Measurements from ENCODE around the gene KAZN.
A peak's percentile ranks its signal among the peaks of the same experiment; 100 is the strongest.

The KAZN gene

DNA sequence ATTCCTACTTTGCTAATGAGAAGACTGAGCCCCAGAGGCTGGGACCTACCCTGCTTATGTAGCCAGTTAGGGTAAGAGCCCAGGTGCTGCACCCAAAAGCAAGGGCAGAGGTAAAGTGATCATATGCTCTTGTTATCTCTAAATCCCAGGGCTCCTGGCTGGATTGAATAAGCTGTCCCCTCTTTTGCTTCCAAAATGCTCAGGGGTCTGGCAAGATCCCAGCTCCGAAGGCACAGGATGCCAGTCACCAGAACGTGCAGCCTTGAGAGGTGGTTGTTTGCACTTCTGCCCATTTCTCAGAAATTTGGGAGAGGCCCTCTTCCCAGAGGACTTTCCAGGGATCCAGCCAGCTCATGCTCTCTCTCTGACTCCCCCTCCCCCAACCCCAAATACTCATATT, 412.7 kb downstream of the KAZN start:
- no peak for DNase-seq (ENCODE audit: low spot score)

DNA sequence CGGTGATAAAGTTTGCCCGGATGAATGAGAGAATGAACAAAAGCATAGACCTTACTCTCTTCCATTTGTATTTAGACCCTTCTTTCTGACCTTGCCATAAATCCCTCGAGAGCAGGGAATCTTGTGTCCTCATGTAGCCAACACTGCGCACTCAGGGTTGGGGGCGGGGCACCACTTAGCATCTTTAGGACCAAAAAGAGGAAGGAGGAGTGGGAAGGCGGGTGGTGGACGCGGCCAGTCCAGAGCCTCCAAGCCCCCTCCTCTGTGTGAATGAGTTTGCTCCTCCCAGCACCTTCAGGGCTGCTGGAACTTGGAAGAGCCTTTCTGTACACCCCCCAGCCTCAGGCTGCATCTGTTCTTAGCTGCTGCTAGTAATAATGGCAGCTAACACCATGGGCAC, 413.2 kb downstream of the KAZN start:
- DNase-seq (ENCODE audit: low spot score), result no peak

DNA sequence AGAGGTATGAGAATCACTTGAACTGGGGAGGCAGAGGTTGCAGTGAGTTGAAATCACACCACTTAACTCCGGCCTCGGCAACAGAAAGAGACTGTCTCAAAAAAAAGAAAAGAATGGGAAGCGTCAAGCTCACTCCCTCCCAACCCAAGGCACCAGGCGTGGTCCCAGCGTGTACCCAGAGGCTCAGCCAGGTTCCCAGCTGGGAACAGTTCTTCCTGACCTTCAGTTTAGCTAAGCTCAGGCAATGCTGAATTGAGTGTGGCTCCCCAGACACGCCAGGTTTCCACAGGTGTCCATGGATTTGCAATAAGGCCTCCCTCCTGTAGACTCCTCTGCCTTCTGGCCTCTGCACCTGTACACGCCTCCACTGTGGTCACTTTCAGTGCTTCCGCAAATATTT, 414.3 kb downstream of the KAZN start:
- DNase-seq (ENCODE audit: low spot score), result no peak

DNA sequence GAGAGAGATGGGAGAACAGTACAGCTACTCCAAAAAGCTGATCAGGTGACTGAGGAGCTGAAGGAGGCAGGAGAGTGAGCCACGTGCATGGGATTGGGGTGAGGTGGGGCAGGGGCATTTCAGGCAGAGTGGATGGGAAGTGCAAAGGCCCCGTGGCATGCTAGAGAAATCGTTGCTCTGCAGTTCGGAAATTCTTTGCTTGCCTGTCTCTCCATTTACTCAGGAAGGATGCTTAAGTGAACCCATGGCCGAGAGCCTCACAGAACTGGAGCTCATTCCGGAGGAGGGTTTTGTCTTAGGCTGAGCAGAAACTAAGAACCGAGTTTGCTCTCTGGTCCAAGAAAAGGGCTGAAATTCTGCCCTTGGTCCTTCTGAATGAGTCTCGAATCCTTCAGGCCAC, 415.3 kb downstream of the KAZN start:
- no peak for DNase-seq (ENCODE audit: low spot score)

DNA sequence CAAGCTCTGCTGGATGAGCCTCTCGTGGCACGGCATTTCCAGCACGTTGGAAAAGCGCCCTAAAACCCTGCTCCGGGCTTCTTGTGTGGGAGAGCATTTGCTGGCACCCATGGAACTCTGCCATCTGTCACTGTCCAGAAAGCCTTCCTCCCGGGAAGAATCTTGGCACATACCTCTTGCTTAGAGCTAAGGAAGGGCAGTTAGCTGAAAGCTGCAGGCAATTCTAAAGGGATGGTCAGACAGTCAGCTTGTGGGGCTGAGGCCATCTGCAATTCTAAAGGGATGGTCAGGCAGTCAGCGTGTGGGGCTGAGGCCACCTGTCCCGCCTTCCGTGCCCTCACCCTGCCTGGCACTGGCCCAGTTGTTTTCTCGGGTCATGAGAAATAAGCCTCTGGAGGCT, 416.0 kb downstream of the KAZN start:
- DNase-seq (ENCODE audit: low spot score), result no peak

DNA sequence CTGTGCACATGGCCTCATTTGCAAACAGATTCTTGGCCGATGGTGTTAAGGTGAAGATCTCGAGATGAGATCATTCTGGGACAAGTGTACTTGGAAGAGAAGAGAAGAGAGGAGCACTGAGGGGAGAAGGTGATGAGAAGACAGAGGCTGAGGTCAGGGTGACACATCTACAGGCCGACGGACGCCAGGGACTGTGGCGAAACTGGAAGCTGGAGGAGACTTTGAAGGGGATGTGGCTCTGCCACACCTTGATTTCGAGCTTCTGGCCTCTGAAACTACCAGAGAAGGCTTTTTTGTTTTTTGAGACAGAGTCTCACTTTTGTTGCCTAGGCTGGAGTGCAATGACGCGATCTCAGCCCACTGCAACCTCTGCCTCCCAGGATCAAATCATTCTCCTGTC, 417.5 kb downstream of the KAZN start:
- no peak for DNase-seq (ENCODE audit: low spot score)

DNA sequence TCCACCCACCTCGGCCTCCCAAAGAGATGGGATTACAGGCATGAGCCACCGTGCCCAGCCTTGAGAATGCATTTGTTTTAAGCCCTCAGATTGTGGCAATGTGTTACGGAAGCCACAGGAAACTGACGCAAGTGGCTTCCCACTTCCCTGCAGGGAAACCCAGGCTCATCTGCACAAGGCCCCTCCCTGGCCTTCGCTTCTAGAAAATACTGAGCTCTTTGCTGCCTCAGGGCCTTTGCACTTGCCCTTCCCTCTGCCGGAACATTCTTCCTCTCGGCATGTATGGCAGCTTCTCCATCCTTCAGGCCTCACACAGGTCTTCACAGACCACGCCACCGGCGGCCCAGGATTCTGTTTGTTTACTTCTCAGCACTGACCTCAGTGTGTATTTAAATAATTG, 418.0 kb downstream of the KAZN start:
- no peak for DNase-seq (ENCODE audit: low spot score)

DNA sequence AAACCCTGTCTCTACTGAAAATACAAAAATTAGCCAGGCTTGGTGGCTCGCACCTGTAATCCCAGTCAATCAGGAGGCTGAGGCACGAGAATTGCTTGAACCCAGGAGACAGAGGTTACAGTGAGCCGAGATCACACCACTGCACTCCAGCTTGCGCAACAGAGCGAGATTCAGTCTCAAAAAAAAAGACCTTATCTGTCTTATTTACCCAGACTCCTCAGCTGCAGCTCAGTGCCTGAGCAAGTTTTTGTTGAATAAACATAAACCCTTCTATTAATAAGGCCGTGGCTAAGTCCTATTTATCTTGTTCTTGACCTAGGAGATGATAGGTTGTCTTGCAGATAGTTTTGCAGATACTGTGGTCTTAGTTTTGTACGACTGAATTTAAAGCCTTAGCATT, 418.6 kb downstream of the KAZN start:
- DNase-seq (ENCODE audit: low spot score), result no peak

DNA sequence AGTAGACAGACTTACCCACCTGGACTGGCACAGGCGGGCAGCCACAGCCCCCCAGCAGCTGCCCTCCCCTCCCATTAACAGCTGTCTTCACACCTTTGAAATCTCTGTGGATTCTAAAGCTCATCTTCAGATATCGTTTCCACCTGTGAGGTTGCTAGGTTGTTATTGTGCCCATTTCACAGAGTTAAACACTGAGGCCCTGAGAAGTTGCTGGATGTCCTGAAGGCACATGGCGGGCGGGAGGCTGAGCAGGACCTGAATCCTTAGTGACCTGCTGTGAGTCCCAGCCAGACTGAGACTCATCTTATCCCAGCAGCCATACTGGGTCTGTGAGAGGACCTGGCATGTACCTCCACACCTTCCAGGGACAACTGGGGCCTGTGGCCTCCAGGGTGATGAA, 420.3 kb downstream of the KAZN start:
- DNase-seq (ENCODE audit: low spot score), result no peak

DNA sequence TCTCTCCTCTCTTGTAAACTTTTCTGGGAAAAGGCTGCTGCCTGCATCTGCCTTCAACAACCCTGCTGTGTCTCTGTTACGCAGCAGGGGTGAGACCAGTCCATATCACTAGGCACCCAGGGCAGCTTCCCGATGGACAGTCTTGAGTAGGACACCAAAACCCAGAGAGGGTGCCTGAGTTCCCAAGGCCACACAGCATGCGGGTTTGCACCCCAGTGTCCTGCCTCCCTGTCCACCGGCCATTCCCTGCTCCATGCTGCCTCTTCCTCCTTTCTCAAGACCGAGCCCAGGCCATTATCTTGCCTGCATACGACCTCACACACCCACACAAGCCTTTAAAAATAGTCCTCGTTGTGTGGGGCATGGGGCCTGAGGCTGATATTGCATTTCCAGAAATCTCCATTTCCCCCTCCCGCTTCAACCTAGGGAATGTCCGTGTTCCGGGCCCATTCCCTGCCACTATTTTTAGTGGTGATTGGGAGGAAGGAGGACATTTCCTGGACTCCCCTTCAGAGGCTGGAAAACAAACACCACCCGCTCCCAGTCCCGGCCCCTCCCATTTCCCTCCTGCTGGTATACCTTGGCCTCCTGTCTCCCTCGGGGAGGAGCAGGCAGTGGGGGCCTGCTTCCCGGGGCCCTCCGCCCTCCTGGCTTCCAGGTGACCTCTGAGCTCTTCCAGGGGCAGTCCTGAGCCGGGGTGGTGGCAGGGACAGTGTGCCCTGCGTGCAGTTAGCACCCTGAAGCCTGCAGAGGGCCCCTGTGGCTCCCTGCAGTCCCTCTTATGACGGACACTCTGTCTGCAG, 422.7 kb downstream of the KAZN start:
- DNase-seq (ENCODE audit: low spot score), result no peak

DNA sequence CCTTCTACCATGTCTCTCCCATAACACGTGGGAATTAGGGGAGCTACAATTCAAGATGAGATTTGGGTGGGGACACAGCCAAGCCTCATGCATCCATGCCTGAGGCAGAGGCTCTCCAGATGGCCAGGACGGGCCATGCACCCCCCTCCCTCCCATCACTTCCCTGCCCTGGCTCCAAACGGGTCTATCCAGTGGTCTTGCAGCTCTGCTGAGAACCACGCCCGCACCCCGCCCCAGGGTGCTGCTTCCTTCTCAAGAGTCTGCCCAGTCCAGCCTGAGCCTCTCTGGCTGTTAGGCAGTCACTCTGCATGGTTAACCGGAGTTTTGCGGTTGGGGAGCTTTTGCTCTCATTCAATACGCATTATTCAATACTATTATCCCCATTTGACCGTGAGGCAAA, 423.6 kb downstream of the KAZN start:
- DNase-seq (ENCODE audit: low spot score), result no peak

DNA sequence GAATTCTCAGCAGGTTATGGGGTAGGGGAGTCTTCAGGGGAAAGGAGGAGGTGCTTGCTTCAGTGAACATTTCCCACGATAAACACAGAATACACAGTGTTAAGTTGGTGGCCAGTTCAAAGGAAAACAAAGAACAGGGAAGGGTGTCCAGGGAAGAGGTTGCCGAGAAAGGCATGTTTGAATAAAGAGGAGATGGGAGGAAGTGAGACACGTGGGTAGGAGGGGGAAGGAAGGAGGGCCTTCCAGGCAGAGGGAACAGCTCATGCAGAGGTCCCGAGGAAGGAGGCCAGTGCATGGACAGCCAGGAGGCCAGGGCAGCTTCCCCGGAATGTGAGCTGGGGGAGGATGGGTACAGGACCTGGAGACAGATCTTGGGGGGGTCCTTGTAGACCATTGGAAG, 424.7 kb downstream of the KAZN start:
- no peak for DNase-seq (ENCODE audit: low spot score)

DNA sequence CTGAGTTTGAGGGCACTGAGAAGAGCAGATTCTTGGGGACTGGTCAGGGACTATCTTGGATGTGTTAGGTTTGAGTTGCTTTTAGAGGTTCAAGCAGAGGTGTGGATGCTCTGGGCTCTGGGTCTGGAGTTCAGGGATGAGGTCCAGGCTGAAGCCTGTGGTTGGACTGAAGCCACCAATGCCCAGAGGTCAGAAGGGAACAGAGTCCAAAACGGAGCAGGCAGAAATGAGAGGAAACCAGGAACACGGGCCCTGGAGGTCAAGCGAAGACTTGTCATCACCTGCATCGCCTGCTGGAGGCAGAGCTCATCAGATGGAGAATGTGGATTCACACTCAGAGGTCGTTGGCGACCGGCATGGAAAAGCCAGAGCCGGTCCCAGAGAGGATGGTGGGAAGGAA, 425.5 kb downstream of the KAZN start:
- DNase-seq (ENCODE audit: low spot score), result no peak

DNA sequence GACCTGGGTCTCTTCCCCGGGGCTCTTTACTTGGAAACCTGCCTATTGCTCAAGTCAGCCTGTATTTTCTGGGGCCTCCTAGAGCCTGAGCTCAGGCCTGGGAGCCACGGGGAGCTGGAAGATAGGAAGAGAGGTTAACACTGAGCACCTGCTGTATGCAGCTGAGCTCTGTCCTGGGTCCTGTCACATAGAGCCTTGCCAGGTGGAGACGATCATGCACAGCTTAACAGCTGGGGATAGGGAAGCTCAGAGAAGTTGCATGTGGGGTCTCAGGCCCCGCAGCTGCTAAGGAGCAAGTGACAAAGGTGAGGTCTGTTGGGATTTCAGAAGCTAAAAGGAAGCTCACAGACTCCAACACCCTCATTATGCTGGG, 427.6 kb downstream of the KAZN start:
- DNase-seq (ENCODE audit: low spot score), result no peak

DNA sequence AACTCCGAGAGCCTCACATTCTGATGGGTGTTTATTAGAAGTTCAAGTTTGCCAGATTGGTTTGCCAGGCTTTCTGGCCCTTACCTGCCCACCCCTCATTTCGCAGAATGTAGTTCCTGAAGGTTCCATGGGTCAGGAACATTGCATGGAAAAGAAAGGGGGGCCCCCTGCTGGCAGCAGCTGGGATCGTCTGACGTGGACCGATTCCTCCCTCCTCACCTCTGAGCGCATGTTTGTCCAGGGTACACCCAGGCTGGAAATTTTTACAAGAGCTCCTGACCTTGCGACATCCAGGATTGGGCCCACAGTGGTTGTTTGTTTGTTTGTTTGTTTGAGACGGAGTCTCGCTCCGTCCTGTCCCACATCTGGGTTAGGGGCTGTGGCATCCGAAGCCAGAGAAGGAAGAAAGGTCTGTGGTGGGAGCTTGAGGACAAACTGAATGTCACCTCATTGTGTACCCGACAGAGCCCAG, 429.1 kb downstream of the KAZN start:
- peak; percentile 79 for DNase-seq (ENCODE audit: low spot score)

DNA sequence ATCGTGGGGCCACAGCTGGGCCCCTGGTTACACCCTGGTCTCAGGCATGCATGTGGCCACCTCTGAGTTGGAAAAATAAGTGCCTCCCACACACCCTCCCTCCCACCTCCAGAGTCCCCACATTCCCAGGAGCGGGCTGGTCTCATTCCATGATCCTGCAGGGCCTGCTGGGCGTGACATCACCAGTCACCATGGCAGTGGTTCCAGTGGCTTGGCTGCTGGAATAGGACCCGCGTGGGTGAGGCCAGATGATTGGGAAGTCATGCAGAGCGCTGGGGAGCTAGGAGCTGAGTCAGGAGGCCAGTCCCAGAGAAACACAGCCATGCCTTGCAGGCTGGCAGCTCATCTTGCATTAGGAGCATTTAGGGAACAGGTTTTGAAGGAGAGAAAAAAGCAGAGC, 429.6 kb downstream of the KAZN start:
- peak; percentile 93 for DNase-seq (ENCODE audit: low spot score)

DNA sequence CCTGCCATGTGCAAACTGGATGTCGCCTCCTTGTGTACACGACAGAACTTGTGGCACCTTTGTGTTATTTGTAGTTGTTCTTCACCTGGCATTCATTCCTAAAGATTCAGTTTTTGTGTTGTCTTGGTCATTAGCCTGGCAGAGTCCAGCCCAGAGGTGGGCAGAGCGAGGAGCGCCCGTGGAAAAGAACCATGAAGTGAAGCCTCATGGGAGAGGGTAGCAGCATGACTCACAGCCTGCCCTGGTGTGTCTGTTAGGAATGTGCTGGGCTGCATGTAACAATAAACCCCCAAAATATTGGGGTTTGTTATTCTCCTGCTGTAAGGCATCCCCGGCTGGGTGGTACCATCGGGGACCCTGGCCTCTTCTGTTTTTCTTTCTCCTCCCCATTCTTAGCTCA, 430.1 kb downstream of the KAZN start:
- no peak for DNase-seq (ENCODE audit: low spot score)

DNA sequence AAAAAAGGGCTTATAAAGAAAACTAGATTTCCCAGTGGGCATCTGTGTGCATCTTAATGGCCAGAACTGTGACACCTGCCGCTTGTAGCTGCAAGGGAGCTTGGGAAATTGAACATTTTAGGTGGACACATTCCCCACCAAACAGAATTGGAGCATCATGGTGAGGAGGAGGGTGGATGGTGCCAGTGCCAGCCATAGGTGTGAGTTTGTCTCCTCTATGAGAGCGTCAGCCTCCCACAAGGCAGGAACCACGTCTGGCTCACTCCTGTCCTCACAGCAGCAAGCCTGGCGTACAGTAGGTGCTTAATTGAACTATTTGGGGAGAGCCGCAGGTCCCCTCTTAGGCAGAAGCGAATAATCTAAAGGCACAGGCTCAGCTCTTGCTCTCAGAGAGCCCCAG, 430.6 kb downstream of the KAZN start:
- DNase-seq (ENCODE audit: low spot score), result no peak

DNA sequence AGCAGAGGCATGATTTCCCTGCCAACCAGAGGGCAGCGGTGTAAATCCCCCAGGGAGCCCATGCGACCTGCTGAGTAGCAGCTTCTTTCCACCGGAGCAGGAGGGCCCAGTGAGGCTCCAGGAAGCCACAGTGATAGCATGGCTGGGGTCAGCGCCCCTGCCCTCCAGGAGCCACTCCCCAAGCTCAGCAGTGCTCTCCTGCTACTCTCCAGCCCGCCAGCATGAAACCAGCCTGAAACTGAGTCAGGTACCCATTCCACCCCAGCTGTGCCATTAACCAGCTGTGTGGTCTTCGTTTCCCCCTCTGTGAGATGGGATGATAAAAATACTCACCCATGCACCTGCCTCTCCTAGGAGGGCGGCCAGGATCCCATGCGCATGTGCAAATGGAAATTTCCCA, 431.3 kb downstream of the KAZN start:
- no peak for DNase-seq (ENCODE audit: low spot score)

DNA sequence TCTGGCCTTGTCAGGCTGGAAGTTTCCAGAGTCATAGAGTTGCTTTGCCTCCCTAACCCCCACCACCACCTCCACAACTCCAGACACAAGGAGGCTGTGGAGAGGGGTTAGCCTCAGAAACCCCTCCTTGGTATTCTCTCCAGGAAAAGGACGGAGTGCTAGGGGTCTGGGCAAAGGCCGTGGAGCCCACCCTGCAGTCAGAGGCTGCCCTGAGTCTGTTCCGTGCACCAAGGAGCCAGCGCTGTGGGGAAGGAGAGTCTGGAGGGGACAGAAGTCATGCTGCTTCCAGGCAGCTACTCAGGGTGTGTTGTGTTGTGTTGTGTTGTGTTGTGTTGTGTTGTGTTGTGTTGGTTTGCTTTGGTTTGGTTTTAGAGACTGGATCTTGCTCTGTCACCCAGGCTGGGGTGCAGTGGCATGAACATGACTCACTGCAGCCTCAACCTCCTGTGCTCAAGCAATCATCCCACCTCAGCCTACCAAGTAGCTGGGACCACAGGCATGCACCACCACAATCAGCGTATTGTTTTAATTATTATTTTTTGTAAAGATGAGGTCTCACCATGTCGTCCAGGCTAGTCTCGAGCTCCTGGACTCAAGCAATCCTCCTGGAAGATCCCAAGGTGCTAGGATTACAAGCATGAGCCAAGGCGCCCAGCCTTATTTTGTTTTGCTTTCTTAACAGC, 432.9 kb downstream of the KAZN start:
- no peak for DNase-seq (ENCODE audit: low spot score)

DNA sequence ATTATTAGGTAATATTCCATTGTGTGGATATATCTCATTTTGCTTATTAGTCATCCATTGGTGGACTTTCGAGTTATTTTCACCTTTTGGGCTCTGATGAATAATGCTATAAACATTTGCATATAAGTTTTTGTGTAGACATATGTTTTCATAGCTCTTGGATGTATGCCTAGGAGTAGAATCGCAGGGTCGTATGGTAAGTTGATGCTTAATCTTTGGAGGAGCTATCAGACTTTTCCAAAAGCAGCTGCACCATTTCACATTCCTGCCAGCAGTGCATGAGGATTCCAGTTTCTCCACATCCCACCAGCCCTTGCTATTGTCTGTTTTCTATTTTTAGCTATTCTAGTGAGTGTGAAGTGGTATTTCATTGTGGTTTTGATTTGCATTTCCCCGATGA, 434.8 kb downstream of the KAZN start:
- peak; percentile 27 for DNase-seq (ENCODE audit: low spot score)

DNA sequence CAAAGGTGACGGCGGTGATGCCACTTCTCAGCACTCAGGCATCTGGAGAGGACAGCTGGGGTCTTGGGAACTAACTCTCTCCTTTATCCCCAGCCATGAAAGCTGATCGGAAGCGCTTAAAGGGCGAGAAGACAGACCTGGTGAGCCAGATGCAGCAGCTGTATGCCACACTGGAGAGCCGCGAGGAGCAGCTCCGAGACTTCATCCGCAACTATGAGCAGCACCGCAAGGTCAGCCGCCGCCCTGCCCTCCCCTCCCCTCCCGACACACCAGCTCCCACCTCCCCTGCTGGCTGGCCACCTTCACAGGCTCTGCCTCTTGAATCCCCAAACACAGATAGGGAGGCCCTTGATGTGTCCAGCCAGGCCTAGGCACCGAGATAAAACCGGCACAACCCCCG, 436.2 kb downstream of the KAZN start:
- DNase-seq (ENCODE audit: low spot score), result no peak

DNA sequence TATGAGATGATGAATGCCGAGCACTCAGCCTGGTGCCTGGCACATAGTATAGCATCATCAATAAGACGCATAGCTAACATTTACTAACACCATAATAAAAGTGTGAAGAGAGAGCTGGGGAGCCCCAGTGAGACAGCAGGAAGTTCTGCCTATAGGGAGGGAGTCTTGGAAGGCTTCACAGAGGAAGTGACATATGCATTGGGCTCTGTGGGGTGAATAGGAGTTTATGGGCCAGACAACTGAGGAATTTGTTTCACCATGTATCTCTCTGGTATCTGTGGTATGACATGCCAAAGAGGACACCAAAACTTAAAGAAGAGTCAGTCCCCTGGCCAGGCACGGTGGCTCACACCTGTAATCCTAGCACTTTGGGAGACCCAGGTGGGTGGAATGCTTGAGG, 436.8 kb downstream of the KAZN start:
- no peak for DNase-seq (ENCODE audit: low spot score)

DNA sequence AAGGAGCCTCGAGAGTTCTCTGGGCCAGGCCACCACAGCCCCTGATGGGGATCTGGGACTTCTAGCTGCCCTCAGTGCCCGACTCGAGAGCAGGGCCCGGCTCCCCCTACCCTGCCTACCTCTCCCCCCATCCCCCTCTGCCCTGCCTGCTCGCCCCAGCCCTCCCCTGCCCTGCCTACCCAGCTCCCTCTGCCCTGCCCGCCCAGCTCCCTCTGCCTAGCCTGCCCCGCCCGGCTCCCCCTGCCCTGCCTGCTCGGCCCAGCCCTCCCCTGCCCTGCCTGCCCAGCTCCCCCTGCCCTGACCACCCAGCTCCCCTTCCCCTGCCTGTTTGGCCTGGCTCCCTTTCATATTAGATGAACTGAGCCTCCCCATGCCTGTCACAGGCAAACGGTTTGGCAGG, 437.6 kb downstream of the KAZN start:
- DNase-seq (ENCODE audit: low spot score), result no peak
